ENCODE data around the gene CYP4A11. TPM values are rescaled to one million over a fixed set of nuclear protein-coding genes. Genes with fewer than 3 reads are reported as not detected.

The CYP4A11 gene
- total RNA-seq, 1 experiment from 2014 or later: 0.11 TPM

GRCh38 chr1:46942086-46942485 is 810 bp upstream of the CYP4A11 start (continued):
- TF ChIP-seq ATF6 (CRISPR knock-in tag; IDR thresholded peaks at IDR 0.05): no peak
- no peak for TF ChIP-seq TP53 (CRISPR knock-in tag; IDR thresholded peaks at IDR 0.05)
- no peak for TF ChIP-seq ZNF121 (CRISPR knock-in tag; IDR thresholded peaks at IDR 0.05)
- no peak for TF ChIP-seq TEAD1 (CRISPR knock-in tag; IDR thresholded peaks at IDR 0.05)
- TF ChIP-seq NR3C1 (CRISPR knock-in tag; conservative IDR thresholded peaks at IDR 0.05; ENCODE audit: low read depth): no peak
- TF ChIP-seq TEAD4 (CRISPR knock-in tag; IDR thresholded peaks at IDR 0.05): no peak
- no peak for TF ChIP-seq MYBL2 (CRISPR knock-in tag; IDR thresholded peaks at IDR 0.05)
- TF ChIP-seq HMGXB4 (CRISPR knock-in tag; IDR thresholded peaks at IDR 0.05): no peak

- ATAC-seq (no peak), DNase-seq (ENCODE audit: low spot score) (no peak)
- ChIA-PET CTCF (no interaction called here), POLR2A (no interaction called here)
- Mint-ChIP-seq H3K4me3 (no peak overlapping the region), H3K4me1 (no peaks in the 10 kb centered on the region), H3K27me3 (ENCODE audit: low read depth) (peaks cover 27% of the 10 kb centered on the region), H3K36me3 (no peaks in the 10 kb centered on the region), H3K27ac (no peak overlapping the region), H3K9me3 (no peaks in the 10 kb centered on the region)
- no peak for TF ChIP-seq NR3C1 (CRISPR knock-in tag; conservative IDR thresholded peaks at IDR 0.05; ENCODE audit: low read depth)
- no peak for TF ChIP-seq NFYB (CRISPR knock-in tag; conservative IDR thresholded peaks at IDR 0.05; ENCODE audit: low read depth)
- TF ChIP-seq E2F5 (CRISPR knock-in tag; IDR thresholded peaks at IDR 0.05): no peak
- TF ChIP-seq CTCF (IDR thresholded peaks at IDR 0.05): no peak
- no peak for TF ChIP-seq ZNF317 (CRISPR knock-in tag; IDR thresholded peaks at IDR 0.05; ENCODE audit: borderline replicate concordance, low read depth)
- TF ChIP-seq ZMAT4 (CRISPR knock-in tag; IDR thresholded peaks at IDR 0.05): no peak
- TF ChIP-seq TEAD1 (CRISPR knock-in tag; IDR thresholded peaks at IDR 0.05): no peak
- no peak for TF ChIP-seq RORB (CRISPR knock-in tag; IDR thresholded peaks at IDR 0.05)
- TF ChIP-seq AR (CRISPR knock-in tag; IDR thresholded peaks at IDR 0.05): no peak
- no peak for TF ChIP-seq STAT6 (CRISPR knock-in tag; conservative IDR thresholded peaks at IDR 0.05; ENCODE audit: low read depth)
- TF ChIP-seq SP1 (CRISPR knock-in tag; conservative IDR thresholded peaks at IDR 0.05): no peak
- TF ChIP-seq FOXP1 (CRISPR knock-in tag; IDR thresholded peaks at IDR 0.05; ENCODE audit: borderline replicate concordance): no peak
Measured at GRCh38 chr1:46940307-46940706, 969 bp downstream of the CYP4A11 start.

Data from WTC11 (cell line).